Measurements from ENCODE around the gene DYNC1I1.

Gene DYNC1I1

GRCh38 chr7:95794917-95795515 is 22.7 kb downstream of the DYNC1I1 start:
- FAIRE-seq: peak; percentile 13

GRCh38 chr7:95796617-95797016 is 24.3 kb downstream of the DYNC1I1 start:
- FAIRE-seq: no peak

- no peak for FAIRE-seq
Observed at GRCh38 chr7:95798401-95798930, 26.1 kb downstream of the DYNC1I1 start.

GRCh38 chr7:95800787-95801186 is 28.4 kb downstream of the DYNC1I1 start:
- FAIRE-seq: no peak

GRCh38 chr7:95802270-95802669 is 29.9 kb downstream of the DYNC1I1 start:
- FAIRE-seq: no peak

- FAIRE-seq: no peak
Observed at GRCh38 chr7:95804052-95804451, 31.7 kb downstream of the DYNC1I1 start.

- no peak for FAIRE-seq
Observed at GRCh38 chr7:95805909-95806308, 33.6 kb downstream of the DYNC1I1 start.

GRCh38 chr7:95808396-95808795 is 36.0 kb downstream of the DYNC1I1 start:
- FAIRE-seq: no peak

- no peak for FAIRE-seq
Observed at GRCh38 chr7:95811846-95812445, 39.6 kb downstream of the DYNC1I1 start.

GRCh38 chr7:95814721-95815120 is 42.4 kb downstream of the DYNC1I1 start:
- no peak for FAIRE-seq

GRCh38 chr7:95817866-95818640 is 45.7 kb downstream of the DYNC1I1 start:
- FAIRE-seq: no peak

GRCh38 chr7:95820778-95821177 is 48.4 kb downstream of the DYNC1I1 start:
- no peak for FAIRE-seq

- FAIRE-seq: no peak
Observed at GRCh38 chr7:95822717-95823116, 50.4 kb downstream of the DYNC1I1 start.

- FAIRE-seq: no peak
Observed at GRCh38 chr7:95824616-95825015, 52.3 kb downstream of the DYNC1I1 start.

- no peak for FAIRE-seq
Observed at GRCh38 chr7:95828824-95829790, 56.8 kb downstream of the DYNC1I1 start.

- no peak for FAIRE-seq
Observed at GRCh38 chr7:95840953-95841950, 68.9 kb downstream of the DYNC1I1 start.

GRCh38 chr7:95843286-95843685 is 70.9 kb downstream of the DYNC1I1 start:
- no peak for FAIRE-seq

GRCh38 chr7:95845007-95845406 is 72.7 kb downstream of the DYNC1I1 start:
- no peak for FAIRE-seq

GRCh38 chr7:95847061-95847460 is 74.7 kb downstream of the DYNC1I1 start:
- no peak for FAIRE-seq

- FAIRE-seq: no peak
Observed at GRCh38 chr7:95859429-95859828, 87.1 kb downstream of the DYNC1I1 start.

GRCh38 chr7:95861041-95861440 is 88.7 kb downstream of the DYNC1I1 start:
- FAIRE-seq: no peak

Measured in TTC549 (cell line).